SH-SY5Y (cell line): ENCODE measurements around the gene RNF112.

ENCODE experiments used
- GATA2 ChIP-seq: IDR thresholded peaks from 2 replicates; pipeline ENCODE4 v1.6.1; 2011; ENCODE audit warnings: mild to moderate bottlenecking, low read depth, low read length
- GATA3 ChIP-seq: IDR thresholded peaks from 2 replicates; pipeline ENCODE4 v1.6.1; 2011; ENCODE audit warnings: low read depth, mild to moderate bottlenecking, low read length, moderate library complexity

RNF112 gene

DNA sequence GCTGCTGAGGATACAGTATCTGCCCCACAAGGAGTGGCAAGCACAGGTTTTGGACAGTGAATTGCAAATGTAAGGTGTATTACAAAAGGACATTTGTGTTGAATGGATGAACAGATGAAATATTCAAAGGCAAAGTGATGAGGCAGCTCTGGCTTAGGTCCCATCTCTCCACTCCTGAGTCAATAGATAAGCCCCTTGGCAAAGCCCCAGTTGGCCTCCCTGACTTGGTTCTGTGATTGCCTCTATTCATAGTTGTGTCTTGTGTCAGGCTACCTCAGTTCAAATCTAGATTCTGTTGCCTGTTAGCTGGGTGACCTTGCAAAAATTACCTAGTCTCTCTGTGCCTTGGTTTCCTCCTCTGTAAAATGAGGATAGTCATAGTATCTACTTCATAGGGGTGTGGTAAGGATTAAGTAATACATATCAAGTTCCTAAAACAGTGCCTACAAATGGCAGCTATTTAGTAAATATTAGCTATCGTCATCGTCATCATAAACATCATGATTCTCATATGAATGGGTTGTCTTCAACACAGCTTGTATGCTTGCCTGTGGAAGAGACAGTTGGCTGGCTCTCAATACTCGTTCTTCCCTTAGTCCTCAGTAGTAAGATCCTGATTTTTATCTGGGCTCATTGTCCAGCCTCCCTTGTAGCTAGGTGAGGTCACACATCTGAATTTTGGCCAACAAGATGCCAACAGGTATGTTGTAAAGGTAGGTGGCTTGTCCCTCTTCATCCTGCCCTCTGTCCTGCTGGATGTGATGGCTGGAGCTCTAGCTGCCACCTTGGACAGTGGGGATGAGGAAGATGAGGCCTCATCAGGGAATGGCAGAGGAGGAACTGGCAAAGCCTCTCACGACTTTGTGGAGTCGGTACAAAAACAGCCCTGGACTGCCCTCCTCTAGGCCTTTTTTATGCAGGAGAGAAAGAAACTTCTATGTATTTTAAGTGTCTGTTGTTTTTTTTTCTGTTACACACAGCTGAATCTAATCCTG, 21.9 kb upstream of the RNF112 start:
- TF ChIP-seq GATA3 (no peak), GATA2 (peak; percentile 31; the same call in 1 of the 2 replicates)

DNA sequence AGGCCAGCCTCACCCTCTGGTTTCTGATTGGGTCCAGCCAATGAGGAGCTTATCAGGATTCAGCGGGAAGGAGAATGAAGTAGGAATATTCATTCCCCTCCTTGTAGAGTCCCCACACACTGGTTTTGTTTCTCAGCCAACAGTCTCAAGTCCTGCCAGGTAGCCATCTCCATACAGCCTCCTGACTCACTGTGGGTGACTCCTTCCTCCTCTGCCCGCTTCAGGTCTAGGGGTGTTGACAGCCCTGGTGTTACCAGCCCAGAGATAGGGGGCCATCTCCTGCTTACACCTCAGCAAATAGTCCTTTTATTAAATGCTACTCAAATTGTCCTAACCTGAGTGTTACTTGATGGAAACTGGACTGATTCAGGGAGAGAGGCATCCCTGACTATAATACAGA, 20.1 kb upstream of the RNF112 start:
- TF ChIP-seq GATA3 (no peak), GATA2 (no peak)

DNA sequence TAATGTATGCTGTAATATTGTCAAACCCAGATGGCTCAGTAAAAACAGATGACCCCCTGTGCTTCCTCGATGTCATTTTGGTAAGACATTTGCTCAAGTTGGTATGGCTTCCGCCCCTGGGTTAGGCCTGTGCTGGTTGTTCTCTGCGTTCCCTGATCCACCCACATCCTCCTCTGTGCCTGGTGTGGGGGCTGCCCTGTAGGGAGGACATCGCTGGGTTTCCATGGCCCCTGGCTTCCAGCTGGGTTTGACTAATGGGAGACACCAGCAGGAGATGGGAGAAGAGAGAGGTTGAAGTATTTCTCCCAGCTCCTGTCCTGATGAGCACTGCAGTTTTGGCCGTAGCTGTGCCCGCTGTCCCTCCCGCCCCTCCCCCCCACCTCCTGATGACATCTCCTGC, 19.6 kb upstream of the RNF112 start:
- TF ChIP-seq GATA2 (no peak), GATA3 (no peak)

DNA sequence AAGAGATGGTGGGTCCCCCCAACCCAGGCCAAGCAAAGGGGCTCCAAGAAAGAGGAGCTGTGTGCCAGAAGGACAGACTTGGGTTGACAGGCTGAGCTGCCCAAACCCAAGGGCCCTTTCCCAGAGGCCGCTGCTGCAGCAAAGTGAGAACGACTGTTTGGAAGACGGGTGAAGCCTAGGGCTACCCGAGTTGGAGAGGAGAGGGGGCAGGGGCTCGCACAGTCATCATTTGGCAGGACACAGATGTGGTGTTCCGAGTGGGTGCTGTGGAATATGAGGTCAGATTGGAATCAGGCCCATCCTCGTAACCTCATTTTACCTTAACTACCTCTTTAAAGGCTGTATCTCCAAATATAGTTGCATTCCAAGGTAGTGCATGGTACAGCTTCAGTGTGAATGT, 18.7 kb upstream of the RNF112 start:
- TF ChIP-seq GATA3 (no peak), GATA2 (no peak)

DNA sequence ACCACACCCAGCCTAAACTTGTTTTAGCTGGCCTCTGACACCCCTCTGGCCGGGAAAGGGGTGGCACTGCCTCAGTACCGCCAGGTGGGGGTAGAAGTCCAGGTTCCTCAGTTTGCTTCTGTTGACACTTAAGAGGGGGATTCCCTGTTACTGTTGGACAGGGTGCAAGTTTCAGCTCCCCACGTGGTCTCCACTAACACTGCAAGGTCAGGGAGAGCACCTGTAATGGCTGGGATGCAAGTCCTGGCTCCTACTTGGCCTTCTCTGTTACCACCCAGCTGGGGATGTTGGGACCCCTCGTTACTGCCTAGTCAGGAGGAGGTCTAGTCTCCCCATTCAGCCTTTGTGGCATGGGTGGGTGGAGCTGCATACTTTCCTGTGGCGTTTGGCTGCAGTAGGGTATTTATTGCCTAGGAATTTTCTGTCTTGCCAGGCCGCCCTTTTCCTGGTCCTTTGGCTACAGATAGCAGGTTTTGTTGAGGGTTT, 13.4 kb upstream of the RNF112 start:
- TF ChIP-seq GATA2 (no peak), GATA3 (no peak)

DNA sequence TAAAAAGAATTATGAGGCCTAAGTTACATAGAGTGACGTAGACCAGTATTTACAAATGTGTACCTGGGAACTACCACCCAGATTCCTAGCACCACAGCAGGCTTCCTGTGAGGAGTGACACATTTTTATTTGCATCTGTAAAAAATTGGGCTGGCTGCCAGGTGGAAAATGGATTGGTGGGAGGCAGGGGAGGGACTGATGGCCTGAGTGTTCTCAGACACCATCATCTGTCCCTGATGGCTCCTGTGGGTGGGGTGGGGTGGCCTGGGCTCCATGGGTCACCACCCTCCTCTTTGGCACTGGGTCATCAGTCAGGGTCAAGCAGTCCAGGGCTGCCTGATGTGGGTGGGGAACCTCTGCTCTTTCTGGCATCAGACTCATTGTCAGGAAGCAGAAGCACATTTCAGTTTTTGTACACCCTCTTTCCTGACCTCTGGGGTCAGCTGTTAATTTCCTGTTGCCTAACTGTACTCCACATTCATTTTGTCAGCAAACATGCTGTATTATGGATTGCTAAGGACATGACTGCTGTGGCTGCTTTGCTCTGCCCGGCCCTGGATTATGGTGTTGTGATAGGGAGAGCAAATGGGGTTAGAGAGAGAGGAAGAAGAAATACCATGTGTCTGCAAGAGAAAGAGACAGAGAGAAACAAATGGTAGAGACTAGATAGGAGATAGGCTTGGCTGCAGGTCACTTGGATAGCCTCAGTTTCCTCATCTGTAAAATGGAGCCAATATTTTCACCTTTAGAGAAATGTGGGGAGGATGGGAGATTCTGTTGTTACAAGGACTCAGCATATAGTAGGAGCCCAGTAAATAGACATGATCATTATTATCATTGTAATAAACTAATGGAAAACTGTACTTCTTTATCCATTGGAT, 12.5 kb upstream of the RNF112 start:
- TF ChIP-seq GATA2 (no peak), GATA3 (no peak)

DNA sequence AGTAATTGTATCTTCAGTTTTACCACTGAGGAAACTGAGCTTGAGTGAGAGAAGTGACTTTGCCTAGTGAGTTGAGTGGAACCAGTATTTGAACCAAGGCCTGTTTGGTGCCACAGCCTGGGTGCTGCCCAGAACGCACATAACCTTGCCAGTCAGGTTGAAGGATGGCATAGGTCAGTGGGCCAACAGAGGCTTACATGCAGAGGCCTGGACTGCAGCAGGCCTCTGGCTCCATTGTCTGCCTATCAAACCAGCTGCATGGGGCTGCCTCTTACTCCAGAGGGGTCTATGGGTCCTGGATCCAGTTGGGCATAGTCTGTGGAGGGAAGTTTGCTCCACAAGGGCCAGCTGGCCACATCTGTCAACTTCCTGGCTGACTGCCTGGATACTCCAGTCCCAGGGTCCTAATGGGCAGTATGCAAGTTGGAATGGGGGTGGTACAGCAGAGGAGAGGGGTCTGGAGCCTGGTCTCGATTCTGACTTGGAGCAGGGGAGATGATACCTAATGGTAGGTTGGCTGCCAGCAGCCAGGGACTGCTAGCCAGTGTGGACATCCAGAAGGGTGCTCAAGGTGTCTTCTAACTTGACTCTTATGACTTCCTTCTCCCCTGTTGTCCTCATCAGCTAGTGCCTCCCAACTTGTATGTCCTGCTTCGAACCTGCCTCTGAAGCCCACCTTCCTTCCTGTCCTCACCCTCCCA, 11.1 kb upstream of the RNF112 start:
- TF ChIP-seq GATA3 (no peak), GATA2 (no peak)

DNA sequence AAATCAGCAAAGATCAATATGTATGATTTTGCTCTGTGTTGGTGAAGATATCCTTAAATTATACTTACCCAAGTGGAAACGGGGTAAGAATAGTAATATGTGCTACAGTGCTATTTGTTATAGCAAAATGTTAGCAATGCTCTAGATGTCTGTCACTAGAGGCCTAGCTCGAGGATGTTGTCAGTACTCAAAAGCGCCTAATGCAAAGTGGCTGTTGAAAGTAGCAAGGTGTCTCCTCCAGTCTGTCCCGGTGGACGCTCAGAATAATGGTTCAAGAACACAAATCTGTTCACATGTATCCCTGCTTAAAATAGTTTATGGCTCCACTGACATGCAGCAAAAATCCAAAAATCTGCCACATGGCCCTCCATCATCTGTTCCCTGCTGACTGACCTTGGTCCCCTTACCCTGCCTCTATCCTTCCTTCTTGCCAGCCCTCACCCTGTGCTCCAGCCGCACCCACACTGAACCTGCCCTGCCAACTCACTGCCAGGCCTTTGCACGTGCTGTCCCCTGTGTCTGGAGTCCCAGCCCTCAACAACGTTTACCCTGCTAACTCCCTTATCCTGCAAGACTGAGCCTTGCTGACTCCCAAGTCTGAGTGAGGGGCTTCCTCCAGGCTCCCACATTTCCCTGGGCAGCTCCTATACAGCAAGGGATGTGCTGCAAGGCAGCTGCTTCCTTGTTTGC, 9.6 kb upstream of the RNF112 start:
- no peak for TF ChIP-seq GATA3
- TF ChIP-seq GATA2: no peak

DNA sequence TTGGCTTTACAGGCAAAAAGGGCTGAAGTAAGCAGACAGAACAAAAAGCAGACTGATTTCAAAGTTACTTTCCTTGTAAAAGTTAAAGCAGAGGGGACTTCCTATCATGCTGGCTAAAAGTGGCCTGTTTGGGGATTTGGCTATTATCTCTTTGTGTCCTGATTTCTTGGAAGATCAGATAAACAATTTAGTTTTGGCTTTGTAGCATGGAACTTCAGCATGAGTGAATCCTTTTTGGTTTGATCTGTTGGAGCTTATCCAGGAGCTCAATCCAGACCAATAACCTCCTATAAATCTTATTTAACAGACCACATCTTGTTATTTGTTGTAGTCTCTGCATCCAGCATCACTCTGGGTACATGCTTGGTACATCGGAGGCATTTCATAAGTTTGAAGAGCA, 8.9 kb upstream of the RNF112 start:
- TF ChIP-seq GATA2: no peak; the same call in 1 of the 2 replicates
- TF ChIP-seq GATA3: no peak

DNA sequence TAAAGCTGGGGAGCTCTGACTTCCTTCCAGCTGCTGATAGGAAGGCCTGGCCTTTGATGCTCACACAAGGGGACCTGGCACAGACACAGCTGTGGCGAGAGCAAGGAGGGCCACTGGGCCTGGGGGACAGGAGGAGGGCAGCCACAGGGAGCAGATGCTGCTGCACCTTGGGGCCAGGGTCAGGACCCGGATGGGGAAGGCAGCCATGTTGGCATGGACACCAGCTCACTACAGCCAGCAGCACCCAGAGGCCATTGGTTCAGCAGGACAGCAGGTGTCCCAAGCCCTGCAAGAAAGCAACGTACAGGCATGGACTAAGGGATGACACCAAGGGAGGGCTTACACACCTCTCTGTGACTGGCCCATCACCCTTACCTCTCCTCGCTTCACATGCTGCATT, 8.0 kb upstream of the RNF112 start:
- TF ChIP-seq GATA2: no peak
- TF ChIP-seq GATA3: no peak

DNA sequence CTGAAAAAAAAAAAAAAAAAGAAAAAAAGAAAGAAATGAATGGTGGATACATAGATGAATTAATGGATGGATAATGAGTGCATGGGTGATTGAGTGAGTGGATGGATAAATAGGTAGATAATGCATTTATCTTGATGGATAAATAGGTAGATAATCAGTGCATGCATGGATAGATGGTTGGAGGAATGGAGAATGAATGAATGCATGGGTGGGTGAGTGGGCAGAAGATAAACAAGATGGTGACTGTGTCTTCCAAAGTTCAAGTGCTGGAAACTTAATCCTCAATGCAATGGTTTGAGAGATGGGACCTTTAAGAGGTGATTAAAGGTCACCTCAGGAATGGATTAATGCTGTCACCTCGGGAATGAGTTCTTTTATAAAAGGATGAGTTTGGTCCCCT, 6.8 kb upstream of the RNF112 start:
- TF ChIP-seq GATA3: no peak
- no peak for TF ChIP-seq GATA2

DNA sequence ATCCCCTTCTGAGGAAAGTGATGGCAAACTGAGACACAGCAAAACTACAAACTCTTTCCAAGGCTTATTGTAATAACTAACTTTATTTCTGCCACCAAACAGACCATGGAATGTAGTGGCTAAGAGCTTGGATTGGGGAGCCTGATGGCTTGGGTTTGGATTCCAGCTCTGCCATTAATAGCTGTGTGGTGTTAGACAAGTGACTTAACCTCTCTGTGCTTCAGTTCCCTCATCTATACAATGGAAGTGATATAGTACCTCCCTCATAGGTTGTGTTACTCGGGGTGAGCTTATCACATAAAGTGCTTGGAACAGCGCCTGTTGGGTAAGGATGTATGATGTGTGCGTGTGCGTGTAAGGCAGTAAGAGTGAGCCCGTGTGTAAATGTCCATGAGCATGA, 5.9 kb upstream of the RNF112 start:
- TF ChIP-seq GATA2 (no peak), GATA3 (no peak)

DNA sequence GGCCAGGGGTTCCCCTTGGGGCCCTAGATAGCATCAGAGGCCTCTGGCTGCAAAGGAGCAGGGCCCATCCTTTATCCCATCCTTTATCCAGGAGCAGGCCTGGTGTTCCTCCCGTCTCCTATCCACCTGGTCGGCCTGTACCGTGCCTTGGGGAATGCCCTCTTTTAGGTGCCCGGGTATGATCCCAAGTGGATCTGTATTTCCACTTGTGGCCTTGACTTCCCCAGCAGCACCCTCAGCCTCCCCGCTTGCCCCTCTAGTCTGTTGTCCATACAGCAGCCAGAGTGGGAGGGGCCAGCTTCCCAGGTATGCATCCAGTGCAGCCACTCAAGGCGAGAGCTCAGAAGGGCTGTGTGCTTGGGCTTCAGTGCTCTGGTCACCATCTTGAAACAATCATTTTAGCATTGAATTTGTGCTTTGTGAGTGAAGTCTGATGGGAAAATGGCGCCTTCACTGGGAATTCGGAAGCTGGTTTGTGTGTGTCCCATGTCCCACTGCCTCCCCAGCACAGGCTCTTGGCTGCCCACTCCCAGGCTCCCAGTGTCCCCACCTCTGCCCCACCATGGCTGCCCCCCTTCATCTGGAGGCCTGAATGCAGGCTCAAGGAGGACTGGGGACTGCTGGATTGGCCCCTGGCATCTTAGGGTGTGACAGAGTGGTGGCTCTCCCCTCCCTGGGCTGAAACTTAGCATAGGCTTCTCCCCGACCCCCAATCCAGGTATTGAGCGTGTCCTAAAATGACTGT, 3.3 kb upstream of the RNF112 start:
- no peak for TF ChIP-seq GATA2
- TF ChIP-seq GATA3: no peak

DNA sequence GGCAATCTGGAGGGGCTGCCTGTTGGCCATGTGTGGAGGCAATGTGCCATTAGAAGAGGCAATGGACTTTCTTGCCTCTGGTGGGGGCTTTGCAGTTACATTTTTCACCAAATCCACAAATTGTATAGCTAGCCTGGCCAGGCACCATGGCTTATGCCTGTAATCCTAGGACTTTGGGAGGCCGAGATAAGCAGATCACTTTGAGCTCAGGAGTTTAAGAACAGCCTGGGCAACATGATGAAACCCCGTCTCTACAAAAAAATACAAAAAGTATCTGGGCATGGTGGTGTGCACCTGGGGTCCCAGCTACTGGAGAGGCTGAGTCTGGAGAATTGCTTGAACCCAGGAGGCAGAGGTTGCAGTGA, 2.7 kb upstream of the RNF112 start:
- no peak for TF ChIP-seq GATA2
- TF ChIP-seq GATA3: no peak
